HEK293 (cell line): ENCODE measurements around the gene RCN2.

Experiments used
- BCL6B ChIP-seq: fragments of 450-650 bp; formaldehyde crosslinking; IDR thresholded peaks from 2 replicates; pipeline ENCODE4 v1.5.1; 2017; ENCODE audit warnings: missing biosample characterization, missing genetic modification characterization
- GLI2 ChIP-seq: fragments of 450-650 bp; formaldehyde crosslinking; IDR thresholded peaks from 2 replicates; pipeline ENCODE4; 2017; ENCODE audit warnings: missing biosample characterization, missing genetic modification characterization, low read depth, borderline replicate concordance
- KLF10 ChIP-seq: fragments of 450-650 bp; IDR thresholded peaks from 2 replicates; pipeline ENCODE4 v1.5.1; 2018; ENCODE audit warnings: missing biosample characterization, mild to moderate bottlenecking, missing genetic modification characterization
- PRDM4 ChIP-seq: fragments of 450-650 bp; formaldehyde crosslinking; IDR thresholded peaks from 2 replicates; pipeline ENCODE4 v1.5.1; 2017; ENCODE audit warnings: missing biosample characterization, missing genetic modification characterization
- RBAK ChIP-seq: fragments of 450-650 bp; formaldehyde crosslinking; IDR thresholded peaks from 2 replicates; pipeline ENCODE4 v1.5.1; 2016; ENCODE audit warnings: missing biosample characterization, missing genetic modification characterization
- SP7 ChIP-seq: fragments of 450-650 bp; formaldehyde crosslinking; IDR thresholded peaks from 2 replicates; pipeline ENCODE4 v1.5.1; 2016; ENCODE audit warnings: missing biosample characterization, missing genetic modification characterization
- TRIM28 ChIP-seq: IDR thresholded peaks from 2 replicates; pipeline ENCODE4 v1.6.1; 2011; ENCODE audit warnings: low read length, control low read depth, borderline replicate concordance
- YY1 ChIP-seq: fragments of 450-650 bp; formaldehyde crosslinking; IDR thresholded peaks from 2 replicates; pipeline ENCODE4 v1.5.1; 2018; ENCODE audit warnings: missing biosample characterization, missing genetic modification characterization
- ZBTB48 ChIP-seq: fragments of 450-650 bp; formaldehyde crosslinking; IDR thresholded peaks from 2 replicates; pipeline ENCODE4 v1.5.1; 2016; ENCODE audit warnings: missing biosample characterization, missing genetic modification characterization
- ZEB2 ChIP-seq: fragments of 450-650 bp; formaldehyde crosslinking; IDR thresholded peaks from 2 replicates; pipeline ENCODE4 v1.5.1; 2016; ENCODE audit warnings: missing biosample characterization, missing genetic modification characterization
- ZFP41 ChIP-seq: fragments of 450-650 bp; formaldehyde crosslinking; IDR thresholded peaks from 2 replicates; pipeline ENCODE4 v1.5.1; 2016; ENCODE audit warnings: missing biosample characterization, missing genetic modification characterization, borderline replicate concordance
- ZNF114 ChIP-seq: fragments of 450-650 bp; formaldehyde crosslinking; IDR thresholded peaks from 2 replicates; pipeline ENCODE4 v1.5.0; 2017; ENCODE audit warnings: missing biosample characterization, missing genetic modification characterization
- ZNF2 ChIP-seq: fragments of 450-650 bp; formaldehyde crosslinking; IDR thresholded peaks from 2 replicates; pipeline ENCODE4 v1.5.1; 2016; ENCODE audit warnings: missing biosample characterization, missing genetic modification characterization
- ZNF26 ChIP-seq: fragments of 450-650 bp; formaldehyde crosslinking; IDR thresholded peaks from 2 replicates; pipeline ENCODE4 v1.5.1; 2016; ENCODE audit warnings: missing biosample characterization, missing genetic modification characterization
- ZNF335 ChIP-seq: fragments of 450-650 bp; formaldehyde crosslinking; conservative IDR thresholded peaks from 2 replicates; pipeline ENCODE4 v1.5.1; 2016; ENCODE audit warnings: missing biosample characterization, missing genetic modification characterization
- ZNF341 ChIP-seq: fragments of 450-650 bp; formaldehyde crosslinking; IDR thresholded peaks from 2 replicates; pipeline ENCODE4; 2016; ENCODE audit warnings: low read depth, missing biosample characterization, missing genetic modification characterization
- ZNF394 ChIP-seq: fragments of 450-650 bp; formaldehyde crosslinking; IDR thresholded peaks from 2 replicates; pipeline ENCODE4 v1.5.1; 2016; ENCODE audit warnings: missing biosample characterization, missing genetic modification characterization, mild to moderate bottlenecking, moderate library complexity, borderline replicate concordance
- ZNF433 ChIP-seq: fragments of 450-650 bp; formaldehyde crosslinking; IDR thresholded peaks from 2 replicates; pipeline ENCODE4 v1.5.1; 2016; ENCODE audit warnings: missing biosample characterization, missing genetic modification characterization, low read depth
- ZNF510 ChIP-seq: fragments of 450-650 bp; formaldehyde crosslinking; IDR thresholded peaks from 2 replicates; pipeline ENCODE4 v1.5.1; 2018; ENCODE audit warnings: mild to moderate bottlenecking, missing genetic modification characterization, missing biosample characterization; ENCODE audit not compliant: insufficient replicate concordance
- ZNF624 ChIP-seq: fragments of 450-650 bp; formaldehyde crosslinking; IDR thresholded peaks from 2 replicates; pipeline ENCODE4 v1.5.1; 2017; ENCODE audit warnings: missing biosample characterization, missing genetic modification characterization
- ZNF670 ChIP-seq: fragments of 450-650 bp; formaldehyde crosslinking; IDR thresholded peaks from 2 replicates; pipeline ENCODE4 v1.5.1; 2016; ENCODE audit warnings: missing biosample characterization, missing genetic modification characterization, low read depth
- ZNF776 ChIP-seq: fragments of 450-650 bp; formaldehyde crosslinking; IDR thresholded peaks from 2 replicates; pipeline ENCODE4 v1.5.0; 2017; ENCODE audit warnings: missing biosample characterization, missing genetic modification characterization, borderline replicate concordance
- ZNF777 ChIP-seq: fragments of 450-650 bp; formaldehyde crosslinking; IDR thresholded peaks from 2 replicates; pipeline ENCODE4 v1.5.1; 2017; ENCODE audit warnings: missing biosample characterization, missing genetic modification characterization, borderline replicate concordance
- TF ChIP-seq, protein P1 (sequence below): fragments of 450-650 bp; formaldehyde crosslinking; optimal IDR thresholded peaks from 2 replicates; pipeline ENCODE3; 2016; ENCODE audit warnings: missing biosample characterization, mild to moderate bottlenecking, missing genetic modification characterization
- TF ChIP-seq, protein P2 (sequence below): fragments of 450-650 bp; IDR thresholded peaks from 2 replicates; pipeline ENCODE4 v1.5.1; 2018; ENCODE audit warnings: missing biosample characterization, mild to moderate bottlenecking, missing genetic modification characterization
- TF ChIP-seq, protein P3 (sequence below): IDR thresholded peaks from 2 replicates; pipeline ENCODE4 v1.6.1; 2011; ENCODE audit warnings: mild to moderate bottlenecking, low read depth, low read length, borderline replicate concordance
- TF ChIP-seq, protein P4 (sequence below): fragments of 450-650 bp; formaldehyde crosslinking; IDR thresholded peaks from 2 replicates; pipeline ENCODE4 v1.5.1; 2016; ENCODE audit warnings: missing biosample characterization, missing genetic modification characterization

RCN2 gene

GRCh38 chr15:76905013-76905839, 26.3 kb upstream of the RCN2 start, which contains the start of gene SCAPER (continued):
- TF ChIP-seq, protein P1, sequence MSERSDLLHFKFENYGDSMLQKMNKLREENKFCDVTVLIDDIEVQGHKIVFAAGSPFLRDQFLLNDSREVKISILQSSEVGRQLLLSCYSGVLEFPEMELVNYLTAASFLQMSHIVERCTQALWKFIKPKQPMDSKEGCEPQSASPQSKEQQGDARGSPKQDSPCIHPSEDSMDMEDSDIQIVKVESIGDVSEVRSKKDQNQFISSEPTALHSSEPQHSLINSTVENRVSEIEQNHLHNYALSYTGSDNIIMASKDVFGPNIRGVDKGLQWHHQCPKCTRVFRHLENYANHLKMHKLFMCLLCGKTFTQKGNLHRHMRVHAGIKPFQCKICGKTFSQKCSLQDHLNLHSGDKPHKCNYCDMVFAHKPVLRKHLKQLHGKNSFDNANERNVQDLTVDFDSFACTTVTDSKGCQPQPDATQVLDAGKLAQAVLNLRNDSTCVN (tag by site-specific recombination), result peak; percentile 98
- TF ChIP-seq, protein P2, sequence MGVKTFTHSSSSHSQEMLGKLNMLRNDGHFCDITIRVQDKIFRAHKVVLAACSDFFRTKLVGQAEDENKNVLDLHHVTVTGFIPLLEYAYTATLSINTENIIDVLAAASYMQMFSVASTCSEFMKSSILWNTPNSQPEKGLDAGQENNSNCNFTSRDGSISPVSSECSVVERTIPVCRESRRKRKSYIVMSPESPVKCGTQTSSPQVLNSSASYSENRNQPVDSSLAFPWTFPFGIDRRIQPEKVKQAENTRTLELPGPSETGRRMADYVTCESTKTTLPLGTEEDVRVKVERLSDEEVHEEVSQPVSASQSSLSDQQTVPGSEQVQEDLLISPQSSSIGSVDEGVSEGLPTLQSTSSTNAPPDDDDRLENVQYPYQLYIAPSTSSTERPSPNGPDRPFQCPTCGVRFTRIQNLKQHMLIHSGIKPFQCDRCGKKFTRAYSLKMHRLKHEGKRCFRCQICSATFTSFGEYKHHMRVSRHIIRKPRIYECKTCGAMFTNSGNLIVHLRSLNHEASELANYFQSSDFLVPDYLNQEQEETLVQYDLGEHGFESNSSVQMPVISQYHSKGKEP (tag by site-specific recombination), result no peak; the same call in 1 of the 2 replicates
- peak; percentile 85 for TF ChIP-seq SP7 (tag by site-specific recombination)
- TF ChIP-seq ZNF114 (tag by site-specific recombination), result no peak
- no peak for TF ChIP-seq ZNF776 (tag by site-specific recombination)
- TF ChIP-seq BCL6B, result no peak
- no peak for TF ChIP-seq ZFP41
- TF ChIP-seq ZBTB48 (tag by site-specific recombination), result peak; percentile 71
- TF ChIP-seq GLI2 (tag by site-specific recombination), result no peak
- peak; percentile 52 for TF ChIP-seq ZNF335 (tag by site-specific recombination)
- TF ChIP-seq ZNF341 (tag by site-specific recombination), result 0 out of 2 replicates have a peak, but pooled peaks have one; percentile 37
- TF ChIP-seq ZEB2 (tag by site-specific recombination), result peak; percentile 81
- TF ChIP-seq YY1 (tag by site-specific recombination), result peak; percentile 66; the same call in 1 of the 2 replicates
- TF ChIP-seq RBAK (tag by site-specific recombination), result no peak
- TF ChIP-seq ZNF394, result no peak
- TF ChIP-seq ZNF433 (tag by site-specific recombination), result no peak
- TF ChIP-seq ZNF777 (tag by site-specific recombination), result peak; percentile 41; the same call in 1 of the 2 replicates
- TF ChIP-seq, protein P3, sequence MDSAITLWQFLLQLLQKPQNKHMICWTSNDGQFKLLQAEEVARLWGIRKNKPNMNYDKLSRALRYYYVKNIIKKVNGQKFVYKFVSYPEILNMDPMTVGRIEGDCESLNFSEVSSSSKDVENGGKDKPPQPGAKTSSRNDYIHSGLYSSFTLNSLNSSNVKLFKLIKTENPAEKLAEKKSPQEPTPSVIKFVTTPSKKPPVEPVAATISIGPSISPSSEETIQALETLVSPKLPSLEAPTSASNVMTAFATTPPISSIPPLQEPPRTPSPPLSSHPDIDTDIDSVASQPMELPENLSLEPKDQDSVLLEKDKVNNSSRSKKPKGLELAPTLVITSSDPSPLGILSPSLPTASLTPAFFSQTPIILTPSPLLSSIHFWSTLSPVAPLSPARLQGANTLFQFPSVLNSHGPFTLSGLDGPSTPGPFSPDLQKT, result no peak; the same call in 1 of the 2 replicates
- TF ChIP-seq, protein P4, sequence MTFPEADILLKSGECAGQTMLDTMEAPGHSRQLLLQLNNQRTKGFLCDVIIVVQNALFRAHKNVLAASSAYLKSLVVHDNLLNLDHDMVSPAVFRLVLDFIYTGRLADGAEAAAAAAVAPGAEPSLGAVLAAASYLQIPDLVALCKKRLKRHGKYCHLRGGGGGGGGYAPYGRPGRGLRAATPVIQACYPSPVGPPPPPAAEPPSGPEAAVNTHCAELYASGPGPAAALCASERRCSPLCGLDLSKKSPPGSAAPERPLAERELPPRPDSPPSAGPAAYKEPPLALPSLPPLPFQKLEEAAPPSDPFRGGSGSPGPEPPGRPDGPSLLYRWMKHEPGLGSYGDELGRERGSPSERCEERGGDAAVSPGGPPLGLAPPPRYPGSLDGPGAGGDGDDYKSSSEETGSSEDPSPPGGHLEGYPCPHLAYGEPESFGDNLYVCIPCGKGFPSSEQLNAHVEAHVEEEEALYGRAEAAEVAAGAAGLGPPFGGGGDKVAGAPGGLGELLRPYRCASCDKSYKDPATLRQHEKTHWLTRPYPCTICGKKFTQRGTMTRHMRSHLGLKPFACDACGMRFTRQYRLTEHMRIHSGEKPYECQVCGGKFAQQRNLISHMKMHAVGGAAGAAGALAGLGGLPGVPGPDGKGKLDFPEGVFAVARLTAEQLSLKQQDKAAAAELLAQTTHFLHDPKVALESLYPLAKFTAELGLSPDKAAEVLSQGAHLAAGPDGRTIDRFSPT, result no peak
- TF ChIP-seq ZNF26 (tag by site-specific recombination), result no peak
- TF ChIP-seq ZNF2 (tag by site-specific recombination), result peak; percentile 81
- no peak for TF ChIP-seq ZNF624 (tag by site-specific recombination)
- peak; percentile 85 for TF ChIP-seq KLF10 (tag by site-specific recombination)
- TF ChIP-seq TRIM28, result peak; percentile 70; the same call in 1 of the 2 replicates
- no peak for TF ChIP-seq PRDM4 (tag by site-specific recombination)
- no peak for TF ChIP-seq ZNF510 (tag by site-specific recombination)
- TF ChIP-seq ZNF670 (tag by site-specific recombination), result no peak
